ENCODE data around the gene KCNIP1.

KCNIP1 gene

GRCh38 chr5:170581211-170581610 lies 77.4 kb downstream of the KCNIP1 start:
- Histone ChIP-seq H3K4me1 (ENCODE audit: control insufficient read depth, insufficient read depth, low read length) (no peaks in the 10 kb centered on the region), H3K36me3 (ENCODE audit: control insufficient read depth, insufficient read depth, low read length) (no peaks in the 10 kb centered on the region), H3K9me3 (ENCODE audit: control insufficient read depth, low read length) (no peaks in the 10 kb centered on the region), H3K9ac (ENCODE audit: low read length) (no peak overlapping the region), H3K27me3 (ENCODE audit: control insufficient read depth, insufficient read depth, low read length) (no peaks in the 10 kb centered on the region), H3K4me3 (ENCODE audit: low read length) (no peak overlapping the region)

- Histone ChIP-seq H3K9ac (ENCODE audit: low read length) (no peak overlapping the region), H3K4me3 (ENCODE audit: low read length) (no peak overlapping the region), H3K36me3 (ENCODE audit: control insufficient read depth, insufficient read depth, low read length) (no peaks in the 10 kb centered on the region), H3K4me1 (ENCODE audit: control insufficient read depth, insufficient read depth, low read length) (no peaks in the 10 kb centered on the region), H3K27me3 (ENCODE audit: control insufficient read depth, insufficient read depth, low read length) (no peaks in the 10 kb centered on the region), H3K9me3 (ENCODE audit: control insufficient read depth, low read length) (no peaks in the 10 kb centered on the region)
Measured at GRCh38 chr5:170582644-170583330, 79.0 kb downstream of the KCNIP1 start.

GRCh38 chr5:170584003-170584402 lies 80.2 kb downstream of the KCNIP1 start:
- Histone ChIP-seq H3K27me3 (ENCODE audit: control insufficient read depth, insufficient read depth, low read length) (no peaks in the 10 kb centered on the region), H3K4me3 (ENCODE audit: low read length) (no peak overlapping the region), H3K9ac (ENCODE audit: low read length) (no peak overlapping the region), H3K36me3 (ENCODE audit: control insufficient read depth, insufficient read depth, low read length) (no peaks in the 10 kb centered on the region), H3K9me3 (ENCODE audit: control insufficient read depth, low read length) (no peaks in the 10 kb centered on the region), H3K4me1 (ENCODE audit: control insufficient read depth, insufficient read depth, low read length) (no peaks in the 10 kb centered on the region)

GRCh38 chr5:170584450-170585058 lies 80.7 kb downstream of the KCNIP1 start:
- Histone ChIP-seq H3K27me3 (ENCODE audit: control insufficient read depth, insufficient read depth, low read length) (no peaks in the 10 kb centered on the region), H3K36me3 (ENCODE audit: control insufficient read depth, insufficient read depth, low read length) (no peaks in the 10 kb centered on the region), H3K9me3 (ENCODE audit: control insufficient read depth, low read length) (no peaks in the 10 kb centered on the region), H3K4me3 (ENCODE audit: low read length) (no peak overlapping the region), H3K4me1 (ENCODE audit: control insufficient read depth, insufficient read depth, low read length) (no peaks in the 10 kb centered on the region), H3K9ac (ENCODE audit: low read length) (no peak overlapping the region)

DNA sequence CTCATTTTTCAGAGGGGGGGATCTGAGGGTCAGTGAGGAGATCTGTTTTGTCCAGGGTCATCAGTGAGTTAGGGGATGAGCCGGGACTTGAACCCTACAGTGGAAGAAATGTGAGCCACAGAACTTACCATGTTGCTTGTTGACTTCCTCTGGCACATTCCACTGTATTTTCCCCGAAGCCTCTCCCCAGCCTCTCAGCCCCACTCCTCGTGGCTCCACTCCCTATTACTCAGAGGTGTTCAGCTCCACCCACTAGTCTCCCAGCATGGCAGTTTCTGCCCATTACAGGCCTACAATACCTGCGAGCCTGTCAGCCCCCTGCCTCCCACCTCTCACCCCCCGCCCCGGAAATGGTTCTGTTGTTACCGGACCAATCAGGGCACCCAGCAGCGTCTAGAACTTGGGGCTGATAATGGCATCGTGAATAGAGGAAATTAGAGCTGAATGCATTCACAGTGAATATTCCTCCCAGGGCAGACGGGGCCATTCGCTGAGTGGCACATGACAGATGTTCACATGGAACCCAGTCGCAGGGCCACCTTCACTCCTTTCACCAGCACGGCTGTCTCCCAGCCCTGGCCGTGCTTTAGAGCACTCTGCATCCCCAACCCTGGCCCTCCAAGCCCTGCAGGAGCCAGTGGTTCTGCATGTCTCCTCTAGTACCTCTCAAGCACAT lies 81.6 kb downstream of the KCNIP1 start:
- no peaks in the 10 kb centered on the region for H3K27me3 ChIP-seq (ENCODE audit: control insufficient read depth, insufficient read depth, low read length)
- no peak overlapping the region for H3K9ac ChIP-seq (ENCODE audit: low read length)
- H3K9me3 ChIP-seq (ENCODE audit: control insufficient read depth, low read length) = no peaks in the 10 kb centered on the region
- no peaks in the 10 kb centered on the region for H3K4me1 ChIP-seq (ENCODE audit: control insufficient read depth, insufficient read depth, low read length)
- H3K36me3 ChIP-seq (ENCODE audit: control insufficient read depth, insufficient read depth, low read length) = no peaks in the 10 kb centered on the region
- no peak overlapping the region for H3K4me3 ChIP-seq (ENCODE audit: low read length)

DNA sequence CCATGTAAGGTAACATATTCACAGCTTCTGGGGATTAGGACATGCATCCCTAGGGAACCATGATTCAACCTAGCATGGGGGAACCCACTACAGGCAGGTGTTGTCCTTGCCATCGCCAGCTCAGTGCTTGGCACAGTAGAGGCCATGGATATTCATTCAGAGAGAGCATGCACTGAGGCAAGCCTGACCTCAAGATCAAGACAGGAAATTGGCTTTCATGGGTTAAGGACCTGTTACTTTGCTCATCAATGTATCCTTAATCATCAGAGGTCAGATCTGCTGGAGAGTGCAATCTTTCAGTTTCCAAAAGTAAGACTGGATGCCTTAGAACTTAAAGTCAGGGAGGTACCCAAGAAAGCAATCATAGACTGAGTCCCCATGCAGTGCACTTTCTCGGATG lies 84.0 kb downstream of the KCNIP1 start:
- no peaks in the 10 kb centered on the region for H3K36me3 ChIP-seq (ENCODE audit: control insufficient read depth, insufficient read depth, low read length)
- no peaks in the 10 kb centered on the region for H3K4me1 ChIP-seq (ENCODE audit: control insufficient read depth, insufficient read depth, low read length)
- H3K9me3 ChIP-seq (ENCODE audit: control insufficient read depth, low read length) = no peaks in the 10 kb centered on the region
- no peak overlapping the region for H3K4me3 ChIP-seq (ENCODE audit: low read length)
- no peaks in the 10 kb centered on the region for H3K27me3 ChIP-seq (ENCODE audit: control insufficient read depth, insufficient read depth, low read length)
- H3K9ac ChIP-seq (ENCODE audit: low read length) = no peak overlapping the region

DNA sequence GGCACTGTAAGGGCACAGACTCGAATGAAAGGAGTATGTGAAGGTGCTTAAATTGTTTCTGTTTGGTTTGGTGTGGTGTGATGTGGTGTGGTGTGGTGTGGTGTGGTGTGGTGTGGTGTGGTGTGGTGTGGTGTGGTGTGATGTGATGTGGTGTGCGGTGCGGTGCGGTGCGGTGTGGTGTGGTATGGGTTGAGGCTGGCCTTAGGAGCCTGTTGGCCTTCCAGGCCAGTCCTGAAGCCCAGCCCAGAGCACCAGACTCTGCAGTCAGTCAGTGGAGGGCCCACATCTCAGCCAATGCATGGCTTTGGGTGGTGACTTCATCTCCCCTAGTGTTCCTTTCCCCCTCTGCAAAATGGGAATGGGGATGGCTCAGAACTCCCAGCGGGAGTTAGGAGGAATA lies 85.8 kb downstream of the KCNIP1 start:
- H3K36me3 ChIP-seq (ENCODE audit: control insufficient read depth, insufficient read depth, low read length) = no peaks in the 10 kb centered on the region
- H3K4me3 ChIP-seq (ENCODE audit: low read length) = no peak overlapping the region
- H3K9ac ChIP-seq (ENCODE audit: low read length) = no peak overlapping the region
- no peaks in the 10 kb centered on the region for H3K27me3 ChIP-seq (ENCODE audit: control insufficient read depth, insufficient read depth, low read length)
- no peaks in the 10 kb centered on the region for H3K9me3 ChIP-seq (ENCODE audit: control insufficient read depth, low read length)
- H3K4me1 ChIP-seq (ENCODE audit: control insufficient read depth, insufficient read depth, low read length) = no peaks in the 10 kb centered on the region

DNA sequence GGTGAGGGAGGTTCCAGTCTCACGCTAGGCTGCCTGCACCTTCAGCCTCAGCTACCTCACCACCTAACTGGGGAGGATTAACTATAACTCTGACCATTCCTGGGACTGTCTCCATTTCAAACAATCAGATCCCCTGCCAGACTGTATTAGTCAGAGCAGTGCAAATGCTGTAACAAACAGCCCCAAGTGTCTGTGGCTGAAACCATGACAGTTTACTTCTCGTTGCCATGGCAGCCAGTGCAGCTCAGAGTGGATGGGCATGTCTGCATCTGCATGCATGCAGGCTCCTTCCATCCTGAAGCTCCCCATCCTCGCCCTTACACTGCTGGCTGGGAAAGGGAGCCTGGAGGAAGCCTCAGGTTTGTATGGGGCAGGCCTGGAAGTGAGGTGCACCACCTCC lies 86.7 kb downstream of the KCNIP1 start:
- Histone ChIP-seq H3K27me3 (ENCODE audit: control insufficient read depth, insufficient read depth, low read length) (no peaks in the 10 kb centered on the region), H3K9ac (ENCODE audit: low read length) (no peak overlapping the region), H3K4me3 (ENCODE audit: low read length) (no peak overlapping the region), H3K36me3 (ENCODE audit: control insufficient read depth, insufficient read depth, low read length) (no peaks in the 10 kb centered on the region), H3K4me1 (ENCODE audit: control insufficient read depth, insufficient read depth, low read length) (no peaks in the 10 kb centered on the region), H3K9me3 (ENCODE audit: control insufficient read depth, low read length) (no peaks in the 10 kb centered on the region)

DNA sequence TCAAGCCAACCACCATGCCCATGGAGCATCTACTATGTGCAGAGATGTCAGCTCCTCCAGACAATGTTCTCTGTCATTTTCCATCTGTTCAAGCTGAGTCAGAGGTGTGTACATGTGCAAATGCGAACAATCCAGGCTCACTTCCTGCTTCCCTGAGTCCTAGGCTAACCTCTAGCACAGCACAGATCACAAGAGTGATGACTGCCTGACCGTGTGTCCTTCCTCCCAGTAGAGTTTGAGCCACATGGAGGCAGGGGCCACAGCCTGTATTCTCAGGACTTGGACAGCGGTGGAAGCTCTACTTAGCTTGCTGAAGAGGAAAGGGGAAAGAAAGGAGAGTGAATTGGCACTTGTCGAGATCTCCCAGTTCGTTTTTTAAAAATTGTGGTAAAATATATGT lies 87.2 kb downstream of the KCNIP1 start:
- no peaks in the 10 kb centered on the region for H3K27me3 ChIP-seq (ENCODE audit: control insufficient read depth, insufficient read depth, low read length)
- H3K4me3 ChIP-seq (ENCODE audit: low read length) = no peak overlapping the region
- no peaks in the 10 kb centered on the region for H3K9me3 ChIP-seq (ENCODE audit: control insufficient read depth, low read length)
- H3K36me3 ChIP-seq (ENCODE audit: control insufficient read depth, insufficient read depth, low read length) = no peaks in the 10 kb centered on the region
- H3K9ac ChIP-seq (ENCODE audit: low read length) = no peak overlapping the region
- no peaks in the 10 kb centered on the region for H3K4me1 ChIP-seq (ENCODE audit: control insufficient read depth, insufficient read depth, low read length)

- no peaks in the 10 kb centered on the region for H3K36me3 ChIP-seq (ENCODE audit: control insufficient read depth, insufficient read depth, low read length)
- H3K9ac ChIP-seq (ENCODE audit: low read length) = no peak overlapping the region
- H3K9me3 ChIP-seq (ENCODE audit: control insufficient read depth, low read length) = no peaks in the 10 kb centered on the region
- H3K4me3 ChIP-seq (ENCODE audit: low read length) = no peak overlapping the region
- H3K27me3 ChIP-seq (ENCODE audit: control insufficient read depth, insufficient read depth, low read length) = no peaks in the 10 kb centered on the region
- H3K4me1 ChIP-seq (ENCODE audit: control insufficient read depth, insufficient read depth, low read length) = no peaks in the 10 kb centered on the region
Measured at GRCh38 chr5:170596482-170597044, 92.7 kb downstream of the KCNIP1 start.

GRCh38 chr5:170597109-170597751 lies 93.4 kb downstream of the KCNIP1 start:
- H3K9ac ChIP-seq (ENCODE audit: low read length) = no peak overlapping the region
- H3K4me1 ChIP-seq (ENCODE audit: control insufficient read depth, insufficient read depth, low read length) = no peaks in the 10 kb centered on the region
- H3K27me3 ChIP-seq (ENCODE audit: control insufficient read depth, insufficient read depth, low read length) = no peaks in the 10 kb centered on the region
- no peak overlapping the region for H3K4me3 ChIP-seq (ENCODE audit: low read length)
- no peaks in the 10 kb centered on the region for H3K36me3 ChIP-seq (ENCODE audit: control insufficient read depth, insufficient read depth, low read length)
- H3K9me3 ChIP-seq (ENCODE audit: control insufficient read depth, low read length) = no peaks in the 10 kb centered on the region

GRCh38 chr5:170597872-170598271 lies 94.1 kb downstream of the KCNIP1 start:
- no peak overlapping the region for H3K4me3 ChIP-seq (ENCODE audit: low read length)
- H3K9ac ChIP-seq (ENCODE audit: low read length) = no peak overlapping the region
- no peaks in the 10 kb centered on the region for H3K36me3 ChIP-seq (ENCODE audit: control insufficient read depth, insufficient read depth, low read length)
- no peaks in the 10 kb centered on the region for H3K27me3 ChIP-seq (ENCODE audit: control insufficient read depth, insufficient read depth, low read length)
- no peaks in the 10 kb centered on the region for H3K4me1 ChIP-seq (ENCODE audit: control insufficient read depth, insufficient read depth, low read length)
- no peaks in the 10 kb centered on the region for H3K9me3 ChIP-seq (ENCODE audit: control insufficient read depth, low read length)
